Spleen (tissue), 7 donors: ENCODE data around the gene CRMP1.

Experiments used
- POLR2AphosphoS5 ChIP-seq, 3 donors: sonication (generic); formaldehyde crosslinking; IDR thresholded peaks; one replicate each; pipeline ENCODE4 v1.5.1; 2017; ENCODE audit warnings: antibody characterized with exemption in 3 of 3
- TF ChIP-seq, protein P1 (sequence below), 11 experiments: fragments of 200-600 bp in 7 of 11; fragments of 450-650 bp in 4 of 11; sonication (generic) in 4 of 11; IDR thresholded peaks in 8 of 11; conservative IDR thresholded peaks in 3 of 11; 1 replicate in 7 of 11; 2 replicates in 4 of 11; pipeline versions ENCODE4 v1.4.0 to v1.8.0; 2016 to 2021; ENCODE audit warnings: antibody characterized with exemption in 11 of 11, inconsistent platforms in 4 of 11, mild to moderate bottlenecking in 1 of 11
- donor health status: DM: no; HTN: no; CAD: no; lungs with moderate emphysema.
- donor health status: DM: no; HTN: no; CAD: no.
- donor health status: DM: no; HTN: no; CAD: no.

- no peak for TF ChIP-seq POLR2AphosphoS5 (IDR thresholded peaks at IDR 0.05)
- TF ChIP-seq, protein P1, sequence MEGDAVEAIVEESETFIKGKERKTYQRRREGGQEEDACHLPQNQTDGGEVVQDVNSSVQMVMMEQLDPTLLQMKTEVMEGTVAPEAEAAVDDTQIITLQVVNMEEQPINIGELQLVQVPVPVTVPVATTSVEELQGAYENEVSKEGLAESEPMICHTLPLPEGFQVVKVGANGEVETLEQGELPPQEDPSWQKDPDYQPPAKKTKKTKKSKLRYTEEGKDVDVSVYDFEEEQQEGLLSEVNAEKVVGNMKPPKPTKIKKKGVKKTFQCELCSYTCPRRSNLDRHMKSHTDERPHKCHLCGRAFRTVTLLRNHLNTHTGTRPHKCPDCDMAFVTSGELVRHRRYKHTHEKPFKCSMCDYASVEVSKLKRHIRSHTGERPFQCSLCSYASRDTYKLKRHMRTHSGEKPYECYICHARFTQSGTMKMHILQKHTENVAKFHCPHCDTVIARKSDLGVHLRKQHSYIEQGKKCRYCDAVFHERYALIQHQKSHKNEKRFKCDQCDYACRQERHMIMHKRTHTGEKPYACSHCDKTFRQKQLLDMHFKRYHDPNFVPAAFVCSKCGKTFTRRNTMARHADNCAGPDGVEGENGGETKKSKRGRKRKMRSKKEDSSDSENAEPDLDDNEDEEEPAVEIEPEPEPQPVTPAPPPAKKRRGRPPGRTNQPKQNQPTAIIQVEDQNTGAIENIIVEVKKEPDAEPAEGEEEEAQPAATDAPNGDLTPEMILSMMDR (IDR thresholded peaks at IDR 0.05 in 8 of 11, conservative IDR thresholded peaks at IDR 0.05 in 3 of 11): no peak
These were observed 7.2 kb downstream of the CRMP1 start for GRCh38 chr4:5885733-5886132.
